HepG2 (cell line): ENCODE measurements around the gene THPO. TPM values are rescaled to one million over a fixed set of nuclear protein-coding genes. Genes with fewer than 3 reads are reported as not detected.
A peak's percentile ranks its signal among the peaks of the same experiment; 100 is the strongest.

Experiments used
- BCL6 ChIP-seq: IDR thresholded peaks from 2 replicates; pipeline ENCODE4 v1.6.1; 2016; ENCODE audit warnings: missing genetic modification reagents, missing compliant biosample characterization
- GZF1 ChIP-seq: sonication (generic); formaldehyde crosslinking; IDR thresholded peaks from 2 replicates; pipeline ENCODE4 v1.5.1; 2020; ENCODE audit warnings: mild to moderate bottlenecking, missing genetic modification reagents
- IRF2 ChIP-seq: IDR thresholded peaks from 2 replicates; pipeline ENCODE4 v1.6.1; 2018; ENCODE audit warnings: missing genetic modification reagents, missing compliant biosample characterization
- MXI1 ChIP-seq: IDR thresholded peaks from 3 replicates; pipeline ENCODE4 v1.6.1; 2012; ENCODE audit warnings: low read depth, low read length, inconsistent platforms, borderline replicate concordance
- PAF1 ChIP-seq: IDR thresholded peaks from 2 replicates; pipeline ENCODE4 v1.6.1; 2016; ENCODE audit warnings: missing genetic modification reagents, missing compliant biosample characterization
- SAP130 ChIP-seq: IDR thresholded peaks from 2 replicates; pipeline ENCODE4 v1.6.1; 2016; ENCODE audit warnings: low read depth
- SIX4 ChIP-seq: sonication (generic); formaldehyde crosslinking; IDR thresholded peaks from 2 replicates; pipeline ENCODE4 v1.4.0; 2020; ENCODE audit warnings: missing genetic modification reagents
- SNAI1 ChIP-seq: sonication (generic); formaldehyde crosslinking; IDR thresholded peaks from 2 replicates; pipeline ENCODE4 v1.5.0; 2020; ENCODE audit warnings: mild to moderate bottlenecking, missing genetic modification reagents, borderline replicate concordance
- SNAPC2 ChIP-seq: sonication (generic); formaldehyde crosslinking; IDR thresholded peaks from 2 replicates; pipeline ENCODE4 v1.8.1; 2022; ENCODE audit warnings: mild to moderate bottlenecking, missing genetic modification reagents
- TBP ChIP-seq: sonication (generic); formaldehyde crosslinking; IDR thresholded peaks from 2 replicates; pipeline ENCODE4 v1.5.0; 2020; ENCODE audit warnings: missing genetic modification reagents
- ZBTB21 ChIP-seq: sonication (generic); formaldehyde crosslinking; IDR thresholded peaks from 2 replicates; pipeline ENCODE4 v1.4.0; 2020; ENCODE audit warnings: missing genetic modification reagents
- ZMYM2 ChIP-seq: sonication (generic); formaldehyde crosslinking; IDR thresholded peaks from 2 replicates; pipeline ENCODE4 v1.8.0; 2022; ENCODE audit warnings: mild to moderate bottlenecking, missing genetic modification reagents
- ZMYM3 ChIP-seq: sonication (generic); formaldehyde crosslinking; IDR thresholded peaks from 2 replicates; pipeline ENCODE4 v1.5.1; 2020; ENCODE audit warnings: mild to moderate bottlenecking, missing genetic modification reagents
- ZNF138 ChIP-seq: sonication (generic); formaldehyde crosslinking; IDR thresholded peaks from 2 replicates; pipeline ENCODE4 v1.5.0; 2020; ENCODE audit warnings: mild to moderate bottlenecking, low read depth, missing genetic modification reagents
- ZNF274 ChIP-seq: sonication (generic); formaldehyde crosslinking; IDR thresholded peaks from 2 replicates; pipeline ENCODE4 v1.5.1; 2020; ENCODE audit warnings: mild to moderate bottlenecking, missing genetic modification reagents
- ZNF776 ChIP-seq: sonication (generic); formaldehyde crosslinking; IDR thresholded peaks from 2 replicates; pipeline ENCODE4 v1.4.0; 2020; ENCODE audit warnings: mild to moderate bottlenecking, missing genetic modification reagents
- ZSCAN31 ChIP-seq: sonication (generic); formaldehyde crosslinking; IDR thresholded peaks from 2 replicates; pipeline ENCODE4 v1.5.0; 2020; ENCODE audit warnings: low read depth, mild to moderate bottlenecking, missing genetic modification reagents
- polyA plus RNA-seq, 8 experiments: library from polyadenylated mRNA; depleted of rRNA in 3 of 8; stranded (reverse) in 7 of 8; unstranded in 1 of 8; fragments of >200 nt; fragmentation: Illumina TruSeq in 4 of 8; extraction: Trizol in 4 of 8; gene quantifications; 2 replicates each; pipeline versions ENCODE4 v1.2.1 to v1.2.3, GENCODE V29; 2011 to 2016; ENCODE audit warnings: low read depth in 4 of 8, missing spikeins in 1 of 8, mixed read lengths in 1 of 8; ENCODE audit not compliant: insufficient read depth in 1 of 8
- total RNA-seq, 5 experiments: library from RNA; depleted of rRNA; stranded (reverse); fragments of >200 nt; fragmentation: Illumina TruSeq; extraction: Trizol; gene quantifications; 2 replicates each; pipeline ENCODE4 v1.2.3, GENCODE V29; 2016; ENCODE audit warnings: low read depth in 1 of 5
- TF ChIP-seq, protein P1 (sequence below): sonication (generic); formaldehyde crosslinking; IDR thresholded peaks from 2 replicates; pipeline ENCODE4 v1.4.0; 2020; ENCODE audit warnings: low read depth, mild to moderate bottlenecking, missing genetic modification reagents
- TF ChIP-seq, protein P2 (sequence below), 2 experiments: fragments of 450-650 bp in 1 of 2; sonication (generic) in 1 of 2; formaldehyde crosslinking; IDR thresholded peaks; 2 replicates each; pipeline versions ENCODE4 v1.5.0 to v1.8.0; 2020 to 2022; ENCODE audit warnings: mild to moderate bottlenecking in 1 of 2, missing genetic modification reagents in 1 of 2
- TF ChIP-seq, protein P3 (sequence below): IDR thresholded peaks from 2 replicates; pipeline ENCODE4 v1.6.1; 2016; ENCODE audit warnings: low read depth
- TF ChIP-seq, protein P4 (sequence below): IDR thresholded peaks from 2 replicates; pipeline ENCODE4 v1.6.1; 2016; ENCODE audit warnings: mild to moderate bottlenecking, missing biosample characterization, missing genetic modification reagents
- TF ChIP-seq, protein P5 (sequence below): sonication (generic); formaldehyde crosslinking; IDR thresholded peaks from 2 replicates; pipeline ENCODE4 v1.4.0; 2020; ENCODE audit warnings: missing genetic modification reagents, mild to moderate bottlenecking, borderline replicate concordance

THPO gene
- total and polyA plus RNA-seq, 2 of the 13 experiments (the other 11 are each of a cell fraction or from before 2014, with no cell fraction given), result 2.8 to 4.8 TPM

DNA sequence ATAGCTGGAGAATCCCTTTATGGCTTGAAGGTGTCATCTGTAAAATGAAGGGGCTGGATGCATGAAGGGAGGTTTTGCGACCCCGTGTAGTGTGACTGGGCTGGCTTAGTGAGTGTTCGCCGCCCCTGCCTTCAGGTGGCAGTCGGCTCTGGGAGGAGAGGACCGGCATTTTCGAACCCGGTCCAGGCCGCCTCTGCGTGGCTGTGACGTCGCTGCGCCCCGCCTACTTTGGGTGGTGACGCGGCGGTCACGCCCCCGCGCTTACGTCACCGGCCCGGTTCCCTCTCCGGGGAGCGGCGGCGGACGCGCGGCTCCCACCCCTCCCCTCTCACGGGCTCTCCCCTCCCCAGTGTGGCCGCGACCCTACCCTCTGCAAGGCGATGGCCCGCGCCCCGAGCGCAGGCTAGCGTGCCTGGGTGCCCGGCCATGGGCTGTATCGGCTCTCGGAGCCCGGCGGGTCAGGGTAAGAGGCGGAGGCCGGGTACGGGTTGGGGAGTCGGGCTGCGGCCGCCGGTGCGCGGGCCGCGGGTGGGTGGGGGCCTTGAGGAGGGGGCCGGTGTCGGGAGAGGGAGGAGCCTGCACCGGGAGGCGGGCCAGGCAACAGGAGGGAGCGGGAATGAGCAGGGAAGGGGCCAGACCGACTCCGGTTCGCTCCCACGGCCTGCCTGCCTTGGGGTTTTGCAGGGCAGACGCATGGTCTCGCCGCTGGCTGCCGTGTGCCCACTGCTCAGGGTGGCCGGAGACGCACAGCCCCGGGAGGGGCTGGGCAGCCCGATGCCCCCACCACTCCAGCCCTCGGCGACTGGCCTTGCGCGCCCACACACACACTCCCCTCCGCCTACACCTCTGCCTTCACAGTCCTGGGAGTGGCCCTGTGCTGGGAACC lies 42.1 kb downstream of the THPO start (continued):
- no peak for TF ChIP-seq TBP
- TF ChIP-seq IRF2 (CRISPR knock-in tag), result peak; percentile 23; the same call in 1 of the 2 replicates
- peak; percentile 4; the same call in 1 of the 2 replicates for TF ChIP-seq ZMYM3 (CRISPR knock-in tag)
- TF ChIP-seq ZSCAN31 (CRISPR knock-in tag), result peak; percentile 68; the same call in 1 of the 2 replicates
- TF ChIP-seq MXI1, result peak; percentile 54; the same call in 1 of the 3 replicates
- TF ChIP-seq SIX4 (CRISPR knock-in tag), result 0 out of 2 replicates have a peak, but pooled peaks have one; percentile 52
- TF ChIP-seq, protein P1, sequence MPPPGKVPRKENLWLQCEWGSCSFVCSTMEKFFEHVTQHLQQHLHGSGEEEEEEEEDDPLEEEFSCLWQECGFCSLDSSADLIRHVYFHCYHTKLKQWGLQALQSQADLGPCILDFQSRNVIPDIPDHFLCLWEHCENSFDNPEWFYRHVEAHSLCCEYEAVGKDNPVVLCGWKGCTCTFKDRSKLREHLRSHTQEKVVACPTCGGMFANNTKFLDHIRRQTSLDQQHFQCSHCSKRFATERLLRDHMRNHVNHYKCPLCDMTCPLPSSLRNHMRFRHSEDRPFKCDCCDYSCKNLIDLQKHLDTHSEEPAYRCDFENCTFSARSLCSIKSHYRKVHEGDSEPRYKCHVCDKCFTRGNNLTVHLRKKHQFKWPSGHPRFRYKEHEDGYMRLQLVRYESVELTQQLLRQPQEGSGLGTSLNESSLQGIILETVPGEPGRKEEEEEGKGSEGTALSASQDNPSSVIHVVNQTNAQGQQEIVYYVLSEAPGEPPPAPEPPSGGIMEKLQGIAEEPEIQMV (CRISPR knock-in tag), result peak; percentile 27; the same call in 1 of the 2 replicates
- TF ChIP-seq SNAPC2 (CRISPR knock-in tag), result peak; percentile 31; the same call in 1 of the 2 replicates
- TF ChIP-seq, protein P2, sequence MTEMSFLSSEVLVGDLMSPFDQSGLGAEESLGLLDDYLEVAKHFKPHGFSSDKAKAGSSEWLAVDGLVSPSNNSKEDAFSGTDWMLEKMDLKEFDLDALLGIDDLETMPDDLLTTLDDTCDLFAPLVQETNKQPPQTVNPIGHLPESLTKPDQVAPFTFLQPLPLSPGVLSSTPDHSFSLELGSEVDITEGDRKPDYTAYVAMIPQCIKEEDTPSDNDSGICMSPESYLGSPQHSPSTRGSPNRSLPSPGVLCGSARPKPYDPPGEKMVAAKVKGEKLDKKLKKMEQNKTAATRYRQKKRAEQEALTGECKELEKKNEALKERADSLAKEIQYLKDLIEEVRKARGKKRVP (CRISPR knock-in tag; IDR thresholded peaks at IDR 0.05), result peak in 1 of 2 experiments; percentile 48; a peak in 2 of 4 replicates
- peak; percentile 81 for TF ChIP-seq ZNF274 (CRISPR knock-in tag)
- TF ChIP-seq, protein P3, sequence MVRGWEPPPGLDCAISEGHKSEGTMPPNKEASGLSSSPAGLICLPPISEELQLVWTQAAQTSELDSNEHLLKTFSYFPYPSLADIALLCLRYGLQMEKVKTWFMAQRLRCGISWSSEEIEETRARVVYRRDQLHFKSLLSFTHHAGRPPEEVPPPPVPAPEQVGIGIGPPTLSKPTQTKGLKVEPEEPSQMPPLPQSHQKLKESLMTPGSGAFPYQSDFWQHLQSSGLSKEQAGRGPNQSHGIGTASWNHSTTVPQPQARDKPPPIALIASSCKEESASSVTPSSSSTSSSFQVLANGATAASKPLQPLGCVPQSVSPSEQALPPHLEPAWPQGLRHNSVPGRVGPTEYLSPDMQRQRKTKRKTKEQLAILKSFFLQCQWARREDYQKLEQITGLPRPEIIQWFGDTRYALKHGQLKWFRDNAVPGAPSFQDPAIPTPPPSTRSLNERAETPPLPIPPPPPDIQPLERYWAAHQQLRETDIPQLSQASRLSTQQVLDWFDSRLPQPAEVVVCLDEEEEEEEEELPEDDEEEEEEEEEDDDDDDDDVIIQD, result 0 out of 2 replicates have a peak, but pooled peaks have one; percentile 14
- peak; percentile 96 for TF ChIP-seq ZBTB21 (CRISPR knock-in tag)
- 0 out of 2 replicates have a peak, but pooled peaks have one; percentile 77 for TF ChIP-seq ZNF138 (CRISPR knock-in tag)
- TF ChIP-seq SNAI1 (CRISPR knock-in tag), result peak; percentile 68; the same call in 1 of the 2 replicates
- TF ChIP-seq PAF1 (CRISPR knock-in tag), result peak; percentile 80
- TF ChIP-seq, protein P4, sequence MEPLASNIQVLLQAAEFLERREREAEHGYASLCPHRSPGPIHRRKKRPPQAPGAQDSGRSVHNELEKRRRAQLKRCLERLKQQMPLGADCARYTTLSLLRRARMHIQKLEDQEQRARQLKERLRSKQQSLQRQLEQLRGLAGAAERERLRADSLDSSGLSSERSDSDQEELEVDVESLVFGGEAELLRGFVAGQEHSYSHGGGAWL, result 0 out of 2 replicates have a peak, but pooled peaks have one; percentile 24
- peak; percentile 74 for TF ChIP-seq SAP130 (CRISPR knock-in tag)
- TF ChIP-seq, protein P5, sequence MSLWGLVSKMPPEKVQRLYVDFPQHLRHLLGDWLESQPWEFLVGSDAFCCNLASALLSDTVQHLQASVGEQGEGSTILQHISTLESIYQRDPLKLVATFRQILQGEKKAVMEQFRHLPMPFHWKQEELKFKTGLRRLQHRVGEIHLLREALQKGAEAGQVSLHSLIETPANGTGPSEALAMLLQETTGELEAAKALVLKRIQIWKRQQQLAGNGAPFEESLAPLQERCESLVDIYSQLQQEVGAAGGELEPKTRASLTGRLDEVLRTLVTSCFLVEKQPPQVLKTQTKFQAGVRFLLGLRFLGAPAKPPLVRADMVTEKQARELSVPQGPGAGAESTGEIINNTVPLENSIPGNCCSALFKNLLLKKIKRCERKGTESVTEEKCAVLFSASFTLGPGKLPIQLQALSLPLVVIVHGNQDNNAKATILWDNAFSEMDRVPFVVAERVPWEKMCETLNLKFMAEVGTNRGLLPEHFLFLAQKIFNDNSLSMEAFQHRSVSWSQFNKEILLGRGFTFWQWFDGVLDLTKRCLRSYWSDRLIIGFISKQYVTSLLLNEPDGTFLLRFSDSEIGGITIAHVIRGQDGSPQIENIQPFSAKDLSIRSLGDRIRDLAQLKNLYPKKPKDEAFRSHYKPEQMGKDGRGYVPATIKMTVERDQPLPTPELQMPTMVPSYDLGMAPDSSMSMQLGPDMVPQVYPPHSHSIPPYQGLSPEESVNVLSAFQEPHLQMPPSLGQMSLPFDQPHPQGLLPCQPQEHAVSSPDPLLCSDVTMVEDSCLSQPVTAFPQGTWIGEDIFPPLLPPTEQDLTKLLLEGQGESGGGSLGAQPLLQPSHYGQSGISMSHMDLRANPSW (CRISPR knock-in tag), result peak; percentile 42; the same call in 1 of the 2 replicates
- no peak for TF ChIP-seq ZMYM2
- 0 out of 2 replicates have a peak, but pooled peaks have one; percentile 18 for TF ChIP-seq GZF1 (CRISPR knock-in tag)
- peak; percentile 44; the same call in 1 of the 2 replicates for TF ChIP-seq ZNF776 (CRISPR knock-in tag)
- TF ChIP-seq BCL6, result peak; percentile 21; the same call in 1 of the 2 replicates
